ENCODE measurements around the gene PROKR1. TPM values are rescaled to one million over a fixed set of nuclear protein-coding genes. Genes with fewer than 3 reads are reported as not detected.

The PROKR1 gene
- total RNA-seq, 1 experiment from 2014 or later = not detected

DNA sequence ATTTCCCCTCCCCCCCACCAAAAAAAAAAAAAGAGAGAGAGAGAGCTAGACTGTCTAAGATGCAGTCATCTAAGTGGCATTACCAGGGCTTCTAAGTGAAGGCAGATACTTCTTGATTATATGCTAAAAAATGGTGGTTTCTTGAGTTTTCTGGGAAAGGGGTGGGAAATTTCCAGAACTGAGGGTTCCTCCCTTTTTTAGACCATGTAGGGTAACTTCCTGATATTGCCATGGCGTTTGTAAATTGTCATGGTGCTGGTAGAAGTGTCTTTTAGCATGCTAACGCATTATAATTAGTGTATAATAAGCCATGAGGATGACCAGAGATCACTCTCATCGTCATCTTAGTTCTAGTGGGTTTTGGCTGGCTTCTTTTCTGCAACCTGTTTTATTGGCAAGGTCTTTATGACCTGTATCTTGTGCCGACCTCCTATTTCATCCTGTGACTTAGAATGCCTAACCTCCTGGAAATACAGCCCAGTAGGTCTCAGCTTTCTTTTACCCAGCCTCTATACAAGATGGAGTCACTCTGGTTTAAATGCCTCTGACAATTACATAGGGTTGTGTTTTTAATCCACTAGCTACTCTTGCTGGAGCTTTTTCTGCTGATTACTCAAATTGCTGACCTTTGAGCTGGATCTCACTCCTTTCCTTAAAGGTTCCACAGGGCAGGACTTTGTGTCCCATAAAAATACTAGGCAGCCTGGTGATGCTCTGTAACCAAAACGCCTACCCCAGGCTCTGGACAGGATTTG, 30.4 kb upstream of the PROKR1 start:
- no peak for DNase-seq (ENCODE audit: low read depth, low spot score)
- Histone ChIP-seq H4K20me1 (ENCODE audit: insufficient read depth) (no peaks in the 10 kb centered on the region), H3K79me2 (ENCODE audit: insufficient read depth, low read length) (no peaks in the 10 kb centered on the region), H2AFZ (ENCODE audit: low read depth, low read length, poor library complexity, severe bottlenecking) (no peak overlapping the region), H3K36me3 (ENCODE audit: control insufficient read depth in 1 of 2, insufficient read depth in 2 of 2, low read length in 2 of 2) (no peaks in the 10 kb centered on the region), H3K9me2 (ENCODE audit: insufficient read depth) (no peaks in the 10 kb centered on the region), H3K27me3 (ENCODE audit: insufficient read depth, low read length) (no peaks in the 10 kb centered on the region), H3K27ac (ENCODE audit: low read depth, low read length) (no peak overlapping the region), H3K9ac (ENCODE audit: low read length) (no peak overlapping the region), H3K4me3 (replicated peaks in 1 of 2; ENCODE audit: low read depth in 1 of 2, low read length in 2 of 2) (no peak overlapping the region), H3K4me2 (ENCODE audit: low read length) (no peak overlapping the region), H3K9me3 (ENCODE audit: control insufficient read depth in 1 of 2, insufficient read depth in 1 of 2, low read depth in 1 of 2, low read length in 2 of 2) (no peaks in the 10 kb centered on the region), H3K4me1 (ENCODE audit: control insufficient read depth in 1 of 2, insufficient read depth in 2 of 2, low read length in 2 of 2) (no peaks in the 10 kb centered on the region)
- ChIA-PET RAD21 (ENCODE audit: low non-redundant PET in 1 of 2, low total read pairs in 2 of 2, uncharacterized antibody in 2 of 2, unreplicated experiment in 2 of 2) (no interaction called here), CTCF (no interaction called here), POLR2A (no interaction called here)
- intact Hi-C loops (cut with micrococcal nuclease) = no loop called here
- TF ChIP-seq ZFX (IDR thresholded peaks at IDR 0.05) = no peak
- TF ChIP-seq POLR2A (IDR thresholded peaks at IDR 0.05; ENCODE audit: borderline replicate concordance, extremely low read depth, insufficient read depth, insufficient read length) = no peak
- TF ChIP-seq RAD21 (IDR thresholded peaks at IDR 0.05; ENCODE audit: low read depth) = no peak
- TF ChIP-seq, protein P1, sequence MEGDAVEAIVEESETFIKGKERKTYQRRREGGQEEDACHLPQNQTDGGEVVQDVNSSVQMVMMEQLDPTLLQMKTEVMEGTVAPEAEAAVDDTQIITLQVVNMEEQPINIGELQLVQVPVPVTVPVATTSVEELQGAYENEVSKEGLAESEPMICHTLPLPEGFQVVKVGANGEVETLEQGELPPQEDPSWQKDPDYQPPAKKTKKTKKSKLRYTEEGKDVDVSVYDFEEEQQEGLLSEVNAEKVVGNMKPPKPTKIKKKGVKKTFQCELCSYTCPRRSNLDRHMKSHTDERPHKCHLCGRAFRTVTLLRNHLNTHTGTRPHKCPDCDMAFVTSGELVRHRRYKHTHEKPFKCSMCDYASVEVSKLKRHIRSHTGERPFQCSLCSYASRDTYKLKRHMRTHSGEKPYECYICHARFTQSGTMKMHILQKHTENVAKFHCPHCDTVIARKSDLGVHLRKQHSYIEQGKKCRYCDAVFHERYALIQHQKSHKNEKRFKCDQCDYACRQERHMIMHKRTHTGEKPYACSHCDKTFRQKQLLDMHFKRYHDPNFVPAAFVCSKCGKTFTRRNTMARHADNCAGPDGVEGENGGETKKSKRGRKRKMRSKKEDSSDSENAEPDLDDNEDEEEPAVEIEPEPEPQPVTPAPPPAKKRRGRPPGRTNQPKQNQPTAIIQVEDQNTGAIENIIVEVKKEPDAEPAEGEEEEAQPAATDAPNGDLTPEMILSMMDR (IDR thresholded peaks at IDR 0.05 in 2 of 3, conservative IDR thresholded peaks at IDR 0.05 in 1 of 3; ENCODE audit: borderline replicate concordance in 1 of 3, insufficient read depth in 1 of 3, low read depth in 2 of 3, low read length in 2 of 3) = no peak
- no peak for TF ChIP-seq EZH2 (IDR thresholded peaks at IDR 0.05)
- TF ChIP-seq ZNF274 (IDR thresholded peaks at IDR 0.05; ENCODE audit: low read depth, low read length) = no peak
- no peak for TF ChIP-seq POLR2AphosphoS5 (IDR thresholded peaks at IDR 0.05; ENCODE audit: low read depth, low read length)
- no peak for TF ChIP-seq TCF7L2 (IDR thresholded peaks at IDR 0.05; ENCODE audit: borderline replicate concordance, extremely low read depth, insufficient read depth, insufficient read length)
- TF ChIP-seq CBX3 (IDR thresholded peaks at IDR 0.05; ENCODE audit: low read depth) = no peak
- no peak for TF ChIP-seq ELF1 (IDR thresholded peaks at IDR 0.05; ENCODE audit: borderline replicate concordance, low read depth)
- no peak for TF ChIP-seq CEBPB (IDR thresholded peaks at IDR 0.05; ENCODE audit: low read depth)
- no peak for TF ChIP-seq JUND (IDR thresholded peaks at IDR 0.05)
- TF ChIP-seq, protein P2, sequence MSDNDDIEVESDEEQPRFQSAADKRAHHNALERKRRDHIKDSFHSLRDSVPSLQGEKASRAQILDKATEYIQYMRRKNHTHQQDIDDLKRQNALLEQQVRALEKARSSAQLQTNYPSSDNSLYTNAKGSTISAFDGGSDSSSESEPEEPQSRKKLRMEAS (IDR thresholded peaks at IDR 0.05) = no peak
- TF ChIP-seq, protein P3, sequence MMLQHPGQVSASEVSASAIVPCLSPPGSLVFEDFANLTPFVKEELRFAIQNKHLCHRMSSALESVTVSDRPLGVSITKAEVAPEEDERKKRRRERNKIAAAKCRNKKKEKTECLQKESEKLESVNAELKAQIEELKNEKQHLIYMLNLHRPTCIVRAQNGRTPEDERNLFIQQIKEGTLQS (IDR thresholded peaks at IDR 0.05) = no peak
- no peak for ATAC-seq
- no TSS peak for BruUV-seq (replicated peaks)

Data from HCT116 (cell line).